Loucy (cell line): ENCODE measurements around the gene MBD5.

ENCODE experiments used
- H2AFZ ChIP-seq: fragments of 200-600 bp; sonication (generic); 2 replicates; pipeline ENCODE4 v1.6.0; 2016; ENCODE audit warnings: antibody characterized with exemption, mild to moderate bottlenecking, low read length, moderate library complexity
- H3F3A ChIP-seq: fragments of 200-600 bp; 2 replicates; pipeline ENCODE4 v1.6.0; 2016; ENCODE audit warnings: antibody characterized with exemption, low read depth, mild to moderate bottlenecking
- H3K27me3 ChIP-seq: fragments of 200-600 bp; sonication (generic); 2 replicates; pipeline ENCODE4 v1.6.1; 2014; ENCODE audit warnings: low read length, mild to moderate bottlenecking; ENCODE audit not compliant: insufficient read depth, poor library complexity, severe bottlenecking
- H3K36me3 ChIP-seq: fragments of 200-600 bp; sonication (generic); 2 replicates; pipeline ENCODE4 v1.6.1; 2016; ENCODE audit warnings: low read length; ENCODE audit not compliant: insufficient read depth
- H3K4me1 ChIP-seq: fragments of 200-600 bp; sonication (generic); 2 replicates; pipeline ENCODE4 v1.5.1; 2014; ENCODE audit warnings: low read length, mild to moderate bottlenecking; ENCODE audit not compliant: insufficient read depth, poor library complexity, severe bottlenecking
- H3K4me2 ChIP-seq: fragments of 200-600 bp; sonication (generic); 2 replicates; pipeline ENCODE4 v1.6.0; 2014; ENCODE audit warnings: antibody characterized with exemption, low read length, low read depth, mild to moderate bottlenecking; ENCODE audit not compliant: poor library complexity, severe bottlenecking
- H3K4me3 ChIP-seq: fragments of 200-600 bp; sonication (generic); 2 replicates; pipeline ENCODE4 v1.5.1; 2014; ENCODE audit warnings: low read length, mild to moderate bottlenecking, mixed read lengths; ENCODE audit not compliant: poor library complexity, severe bottlenecking
- H3K79me2 ChIP-seq: fragments of 200-600 bp; sonication (generic); 2 replicates; pipeline ENCODE4 v1.6.1; 2014; ENCODE audit warnings: low read length; ENCODE audit not compliant: insufficient read depth
- H3K9ac ChIP-seq: fragments of 200-600 bp; sonication (generic); 2 replicates; pipeline ENCODE4 v1.6.0; 2014; ENCODE audit warnings: mild to moderate bottlenecking, low read depth, low read length, moderate library complexity; ENCODE audit not compliant: poor library complexity, severe bottlenecking
- H3K9me2 ChIP-seq: fragments of 200-600 bp; sonication (generic); replicated peaks from 2 replicates; pipeline ENCODE4 v1.6.1; 2016; ENCODE audit warnings: low read depth, low read length, mixed read lengths
- H3K9me3 ChIP-seq: fragments of 200-600 bp; sonication (generic); 2 replicates; pipeline ENCODE4 v1.6.1; 2014; ENCODE audit warnings: mild to moderate bottlenecking, antibody characterized with exemption, low read length, low read depth; ENCODE audit not compliant: insufficient read depth
- H4K20me1 ChIP-seq: fragments of 200-600 bp; sonication (generic); 2 replicates; pipeline ENCODE4 v1.6.0; 2014; ENCODE audit warnings: antibody characterized with exemption, low read length, mild to moderate bottlenecking; ENCODE audit not compliant: insufficient read depth, poor library complexity, severe bottlenecking
- EZH2phosphoT487 ChIP-seq: fragments of 200-600 bp; IDR thresholded peaks from 2 replicates; pipeline ENCODE4 v1.6.1; 2018; ENCODE audit warnings: antibody characterized with exemption, mild to moderate bottlenecking, moderate library complexity, borderline replicate concordance
- TF ChIP-seq, protein P1 (sequence below): fragments of 200-600 bp; sonication (generic); conservative IDR thresholded peaks from 2 replicates; pipeline ENCODE4 v1.5.1; 2014; ENCODE audit warnings: mild to moderate bottlenecking, antibody characterized with exemption, low read length

MBD5 gene

DNA sequence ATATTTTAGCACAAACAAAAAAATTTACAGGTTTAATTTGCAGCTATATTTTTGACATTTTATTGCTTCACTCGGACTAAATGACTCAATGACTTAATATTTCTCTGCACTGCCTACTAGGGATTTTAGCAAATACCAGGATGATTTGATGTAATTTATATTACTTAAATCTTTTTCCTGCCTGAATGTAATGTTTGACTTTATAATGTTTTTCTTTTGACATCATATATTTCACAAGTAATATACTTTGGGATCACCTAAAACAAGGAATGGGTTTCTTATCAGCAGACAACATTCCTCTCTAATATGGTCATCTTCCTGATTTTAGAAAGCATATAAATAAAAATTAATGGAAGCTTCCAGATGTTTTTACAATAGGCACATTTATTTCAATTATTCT, 370.4 kb downstream of the MBD5 start:
- TF ChIP-seq EZH2phosphoT487, result no peak
- Histone ChIP-seq H3F3A (no peaks in the 10 kb centered on the region), H3K9me2 (no peaks in the 10 kb centered on the region), H3K79me2 (no peaks in the 10 kb centered on the region), H4K20me1 (no peaks in the 10 kb centered on the region), H3K4me3 (no peak overlapping the region), H3K36me3 (no peaks in the 10 kb centered on the region), H3K27me3 (no peaks in the 10 kb centered on the region), H2AFZ (no peak overlapping the region), H3K4me1 (no peaks in the 10 kb centered on the region), H3K4me2 (no peak overlapping the region), H3K9me3 (no peaks in the 10 kb centered on the region), H3K9ac (no peak overlapping the region)

DNA sequence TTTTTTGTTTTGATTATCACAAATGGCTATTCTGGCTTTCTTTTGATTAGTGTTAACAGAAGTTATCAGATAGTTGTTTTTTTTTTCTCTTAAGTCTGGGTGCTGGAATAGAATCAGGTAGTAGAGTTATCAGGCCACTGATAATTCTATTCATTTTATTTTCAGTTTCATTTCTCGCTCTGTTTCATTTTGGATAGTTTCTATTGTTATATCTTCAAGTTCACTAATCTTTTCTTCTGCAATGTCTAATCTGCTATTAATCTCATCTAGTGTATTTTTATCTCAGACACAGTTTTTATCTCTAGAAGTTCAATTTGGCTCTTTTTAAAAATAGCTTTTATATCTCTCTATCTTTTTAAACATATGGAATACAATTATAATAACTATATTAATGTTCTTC, 381.9 kb downstream of the MBD5 start:
- Histone ChIP-seq H3K36me3 (no peaks in the 10 kb centered on the region), H3K4me1 (no peaks in the 10 kb centered on the region), H2AFZ (no peak overlapping the region), H3K4me3 (no peak overlapping the region), H3K27me3 (no peaks in the 10 kb centered on the region), H3K9me2 (no peaks in the 10 kb centered on the region), H3K4me2 (no peak overlapping the region), H3K9ac (no peak overlapping the region), H4K20me1 (no peaks in the 10 kb centered on the region), H3K79me2 (no peaks in the 10 kb centered on the region), H3F3A (no peaks in the 10 kb centered on the region), H3K9me3 (no peaks in the 10 kb centered on the region)
- TF ChIP-seq, protein P1, sequence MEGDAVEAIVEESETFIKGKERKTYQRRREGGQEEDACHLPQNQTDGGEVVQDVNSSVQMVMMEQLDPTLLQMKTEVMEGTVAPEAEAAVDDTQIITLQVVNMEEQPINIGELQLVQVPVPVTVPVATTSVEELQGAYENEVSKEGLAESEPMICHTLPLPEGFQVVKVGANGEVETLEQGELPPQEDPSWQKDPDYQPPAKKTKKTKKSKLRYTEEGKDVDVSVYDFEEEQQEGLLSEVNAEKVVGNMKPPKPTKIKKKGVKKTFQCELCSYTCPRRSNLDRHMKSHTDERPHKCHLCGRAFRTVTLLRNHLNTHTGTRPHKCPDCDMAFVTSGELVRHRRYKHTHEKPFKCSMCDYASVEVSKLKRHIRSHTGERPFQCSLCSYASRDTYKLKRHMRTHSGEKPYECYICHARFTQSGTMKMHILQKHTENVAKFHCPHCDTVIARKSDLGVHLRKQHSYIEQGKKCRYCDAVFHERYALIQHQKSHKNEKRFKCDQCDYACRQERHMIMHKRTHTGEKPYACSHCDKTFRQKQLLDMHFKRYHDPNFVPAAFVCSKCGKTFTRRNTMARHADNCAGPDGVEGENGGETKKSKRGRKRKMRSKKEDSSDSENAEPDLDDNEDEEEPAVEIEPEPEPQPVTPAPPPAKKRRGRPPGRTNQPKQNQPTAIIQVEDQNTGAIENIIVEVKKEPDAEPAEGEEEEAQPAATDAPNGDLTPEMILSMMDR, result no peak
- no peak for TF ChIP-seq EZH2phosphoT487

DNA sequence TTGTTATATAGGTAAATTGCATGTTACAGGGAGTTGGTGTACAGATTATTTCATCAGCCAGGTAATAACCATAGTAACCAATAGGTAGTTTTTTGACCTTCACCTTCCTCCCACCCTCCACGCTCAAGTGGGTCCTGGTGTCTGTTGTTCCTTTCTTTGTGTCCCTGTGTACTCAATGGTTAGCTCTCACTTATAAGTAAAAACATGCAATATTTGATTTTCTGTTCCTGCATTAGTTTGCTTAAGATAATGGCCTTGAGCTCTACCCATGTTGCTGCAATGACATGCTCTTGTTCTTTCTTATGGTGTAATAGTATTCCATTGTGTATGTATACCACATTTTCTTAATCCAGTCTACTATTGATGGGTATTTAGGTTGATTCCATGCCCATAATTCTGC, 390.0 kb downstream of the MBD5 start:
- Histone ChIP-seq H4K20me1 (no peaks in the 10 kb centered on the region), H3K9me2 (no peaks in the 10 kb centered on the region), H3K4me2 (no peak overlapping the region), H3K9me3 (peaks cover 7% of the 10 kb centered on the region; the same call in 1 of the 2 replicates), H2AFZ (no peak overlapping the region), H3K9ac (no peak overlapping the region), H3K4me3 (no peak overlapping the region), H3K79me2 (no peaks in the 10 kb centered on the region), H3F3A (no peaks in the 10 kb centered on the region), H3K4me1 (no peaks in the 10 kb centered on the region), H3K36me3 (no peaks in the 10 kb centered on the region), H3K27me3 (no peaks in the 10 kb centered on the region)
- TF ChIP-seq, protein P1, result no peak
- no peak for TF ChIP-seq EZH2phosphoT487

DNA sequence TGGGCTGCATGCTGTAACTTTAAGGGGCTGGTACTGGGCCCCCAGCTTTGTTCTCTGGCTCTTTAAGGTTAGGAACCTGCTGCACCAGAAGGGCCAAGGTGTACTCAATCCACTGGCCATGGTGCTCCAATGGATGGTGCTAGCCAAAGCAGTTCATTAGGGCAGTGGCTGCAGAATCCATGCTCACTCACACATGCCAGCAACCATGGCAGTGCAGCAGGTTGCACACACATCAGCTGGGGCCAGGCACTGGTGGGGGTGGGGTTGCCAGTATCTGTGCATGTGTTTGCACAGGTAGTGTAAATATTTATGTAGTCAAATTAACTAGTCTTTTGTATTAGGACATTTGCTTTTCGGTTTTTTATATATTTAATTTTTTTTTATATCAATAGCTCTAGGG, 395.4 kb downstream of the MBD5 start:
- Histone ChIP-seq H3K4me3 (no peak overlapping the region), H3F3A (no peaks in the 10 kb centered on the region), H3K79me2 (no peaks in the 10 kb centered on the region), H3K27me3 (no peaks in the 10 kb centered on the region), H3K9me2 (no peaks in the 10 kb centered on the region), H3K4me2 (no peak overlapping the region), H4K20me1 (no peaks in the 10 kb centered on the region), H3K9ac (no peak overlapping the region), H3K36me3 (no peaks in the 10 kb centered on the region), H2AFZ (no peak overlapping the region), H3K4me1 (no peaks in the 10 kb centered on the region), H3K9me3 (peaks cover 9% of the 10 kb centered on the region; the same call in 1 of the 2 replicates)
- no peak for TF ChIP-seq EZH2phosphoT487
- TF ChIP-seq, protein P1, result no peak
